NB4 (cell line): ENCODE data around the gene LRIT2.

ENCODE experiments used
- CTCF ChIP-seq: IDR thresholded peaks from one replicate; pipeline ENCODE4 v1.5.1; 2012; ENCODE audit warnings: low read depth, low read length
- MAX ChIP-seq: IDR thresholded peaks from 2 replicates; pipeline ENCODE4 v1.6.1; 2011; ENCODE audit warnings: low read depth, low read length
- POLR2A ChIP-seq: IDR thresholded peaks from 2 replicates; pipeline ENCODE4 v1.6.1; 2011; ENCODE audit warnings: mild to moderate bottlenecking; ENCODE audit not compliant: insufficient read length; ENCODE audit errors: extremely low read depth

GRCh38 chr10:84216834-84217233 is 8.5 kb downstream of the LRIT2 start:
- no peak for TF ChIP-seq CTCF
- TF ChIP-seq POLR2A, result no peak
- TF ChIP-seq MAX, result no peak
